Esophagus (tissue), 2 donors: ENCODE results near the gene FBN1. TPM values are rescaled to one million over a fixed set of nuclear protein-coding genes. Genes with fewer than 3 reads are reported as not detected.

ENCODE experiments used
- H3K27ac ChIP-seq, 2 donors: one replicate each; pipeline ENCODE4 v1.5.1; 2013; ENCODE audit warnings: low read depth in 2 of 2, mild to moderate bottlenecking in 2 of 2, inconsistent platforms in 1 of 2, low read length in 1 of 2, moderate library complexity in 1 of 2
- H3K27me3 ChIP-seq, 2 donors: one replicate each; pipeline ENCODE4 v1.6.1; 2013; ENCODE audit warnings: low read length in 2 of 2, control low read depth in 1 of 2, mild to moderate bottlenecking in 1 of 2; ENCODE audit not compliant: insufficient read depth in 2 of 2, control insufficient read depth in 1 of 2
- H3K36me3 ChIP-seq, 2 donors: one replicate each; pipeline ENCODE4 v1.6.1; 2013; ENCODE audit warnings: low read length in 1 of 2; ENCODE audit not compliant: control insufficient read depth in 2 of 2, insufficient read depth in 2 of 2
- H3K4me1 ChIP-seq, 2 donors: one replicate each; pipeline ENCODE4 v1.6.1; 2013; ENCODE audit warnings: low read length in 1 of 2; ENCODE audit not compliant: control insufficient read depth in 2 of 2, insufficient read depth in 2 of 2
- H3K4me3 ChIP-seq, 2 donors: one replicate each; pipeline ENCODE4 v1.5.1; 2013; ENCODE audit warnings: low read length in 2 of 2, mild to moderate bottlenecking in 2 of 2, low read depth in 1 of 2, moderate library complexity in 1 of 2
- H3K9me3 ChIP-seq, 2 donors: one replicate each; pipeline ENCODE4 v1.6.1; 2013; ENCODE audit warnings: mild to moderate bottlenecking in 2 of 2, low read depth in 1 of 2, low read length in 1 of 2, moderate library complexity in 1 of 2; ENCODE audit not compliant: control insufficient read depth in 2 of 2, insufficient read depth in 1 of 2
- WGBS, 2 donors: extraction: QIAGEN DNeasy Blood & Tissue Kit; methylation state at CpG; one replicate each; pipeline ENCODE4 v1.1.7; 2013; 5-methylcytosine and 5-hydroxymethylcytosine counted together
- polyA plus RNA-seq, 2 donors: library from polyadenylated mRNA; stranded (reverse); fragments of 200-250 nt; gene quantifications; one replicate each; pipeline ENCODE4 v1.2.3, GENCODE V29; 2013
- donor health status: healthy with polysubstance abuse.
- donor health status: Bipolar disorder and iron deficiency.

Gene FBN1
- polyA plus RNA-seq, 2 donors, result 1.8 to 6.4 TPM

DNA sequence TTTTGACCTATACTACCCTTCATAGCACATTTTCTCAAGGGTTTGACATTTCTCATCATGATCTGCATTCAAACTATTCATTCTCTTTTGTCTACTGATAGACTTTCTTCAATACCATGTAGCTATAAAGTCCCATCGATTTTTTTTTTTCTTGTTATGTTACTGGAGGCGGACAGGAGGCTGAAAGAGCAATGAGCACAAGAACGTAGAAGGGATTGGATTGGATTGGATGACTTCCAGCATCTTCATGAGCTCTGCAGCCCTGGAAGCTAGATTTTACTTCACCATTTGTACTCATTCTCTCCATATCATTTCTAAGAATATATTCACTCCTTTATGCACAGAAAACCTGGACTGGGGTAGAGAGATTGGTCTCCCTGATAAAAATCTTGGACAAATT lies 271.0 kb downstream of the FBN1 start:
- Histone ChIP-seq H3K36me3 (no peaks in the 10 kb centered on the region), H3K27me3 (no peaks in the 10 kb centered on the region), H3K9me3 (no peaks in the 10 kb centered on the region), H3K27ac (no peak overlapping the region), H3K4me1 (peaks cover 0 to 4% of the 10 kb centered on the region in 2 donors), H3K4me3 (no peak overlapping the region)
- WGBS, 2 donors, result 78 to 85% methylated on average over 3 of the region's 3 CpGs

DNA sequence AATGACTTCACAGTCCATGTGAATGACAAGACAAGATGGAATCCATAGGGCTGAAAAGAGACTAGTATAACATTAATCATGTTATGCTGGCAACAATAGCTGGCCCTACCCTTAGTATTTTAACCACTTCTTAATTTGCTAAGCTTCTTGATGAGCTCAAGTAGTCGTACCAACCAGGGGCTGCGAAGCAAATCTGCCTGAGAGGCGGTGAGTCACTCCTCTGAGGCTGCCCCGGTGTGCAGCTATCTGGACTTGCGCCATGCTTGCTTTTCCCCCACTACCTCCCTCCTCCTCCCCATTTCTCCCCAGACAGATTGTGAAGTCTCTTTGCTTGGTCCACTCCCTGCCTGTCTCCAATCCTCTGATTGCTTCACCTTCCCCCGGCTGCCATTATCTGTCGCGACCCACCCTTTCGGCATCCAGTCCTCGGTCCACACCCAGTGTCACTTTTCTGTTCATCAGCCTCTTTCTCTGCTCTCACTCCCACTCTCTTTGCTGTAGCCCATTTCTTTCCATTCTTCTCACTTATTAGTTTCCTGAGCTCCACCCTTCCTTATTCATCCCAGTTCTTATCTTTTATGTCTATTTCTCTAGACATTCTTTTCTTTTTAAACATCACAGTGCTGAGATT lies 271.6 kb downstream of the FBN1 start:
- H3K27ac ChIP-seq, result no peak overlapping the region
- WGBS, 2 donors, result 59 to 72% methylated on average over 10 of the region's 10 CpGs
- no peaks in the 10 kb centered on the region for H3K9me3 ChIP-seq
- no peak overlapping the region for H3K4me3 ChIP-seq
- H3K4me1 ChIP-seq, result peaks cover 0 to 4% of the 10 kb centered on the region in 2 donors
- no peaks in the 10 kb centered on the region for H3K36me3 ChIP-seq
- no peaks in the 10 kb centered on the region for H3K27me3 ChIP-seq

DNA sequence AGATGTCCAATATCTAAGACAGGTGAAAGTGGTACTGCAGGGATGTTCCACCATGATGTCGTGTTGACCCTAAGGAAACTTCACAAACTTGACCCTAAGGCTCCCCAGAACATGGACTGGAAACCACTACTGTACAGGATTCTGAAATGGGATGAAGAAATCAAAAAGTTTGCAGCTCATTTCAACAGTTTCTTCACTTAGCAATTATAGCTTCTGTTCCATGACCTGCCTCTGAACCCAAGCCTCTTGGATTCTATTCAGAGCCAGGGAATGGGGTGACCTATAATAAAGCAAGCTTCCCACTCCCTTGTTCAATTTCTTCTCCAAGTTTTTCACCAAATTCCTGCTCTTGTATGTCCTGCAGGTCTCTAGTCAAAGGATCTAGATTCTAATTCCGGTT lies 273.5 kb downstream of the FBN1 start:
- WGBS, 2 donors, result 60 to 78% methylated on average over 2 of the region's 2 CpGs
- Histone ChIP-seq H3K27ac (no peak overlapping the region), H3K27me3 (no peaks in the 10 kb centered on the region), H3K9me3 (no peaks in the 10 kb centered on the region), H3K4me3 (no peak overlapping the region), H3K4me1 (peaks cover 0 to 4% of the 10 kb centered on the region in 2 donors), H3K36me3 (no peaks in the 10 kb centered on the region)

DNA sequence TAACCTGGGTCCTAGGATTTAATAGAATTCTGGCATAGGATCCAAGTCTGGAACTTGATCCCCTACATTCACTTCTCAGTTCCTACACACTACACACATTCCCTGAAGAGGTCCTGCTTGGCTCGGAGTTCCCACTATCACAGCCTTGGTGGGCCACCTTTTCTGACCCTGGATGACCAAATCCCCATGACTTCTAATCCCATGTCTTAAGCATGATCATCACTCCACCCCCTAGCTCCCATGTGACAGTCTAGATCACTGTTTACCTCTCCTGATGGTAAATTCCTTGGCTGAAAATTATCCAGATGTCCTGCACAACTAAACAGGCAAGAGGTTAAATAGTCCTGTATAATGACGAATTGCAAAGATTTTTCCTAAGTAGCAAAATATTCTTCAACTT lies 274.0 kb downstream of the FBN1 start:
- 56 to 70% methylated on average over 2 of the region's 2 CpGs for WGBS, 2 donors

DNA sequence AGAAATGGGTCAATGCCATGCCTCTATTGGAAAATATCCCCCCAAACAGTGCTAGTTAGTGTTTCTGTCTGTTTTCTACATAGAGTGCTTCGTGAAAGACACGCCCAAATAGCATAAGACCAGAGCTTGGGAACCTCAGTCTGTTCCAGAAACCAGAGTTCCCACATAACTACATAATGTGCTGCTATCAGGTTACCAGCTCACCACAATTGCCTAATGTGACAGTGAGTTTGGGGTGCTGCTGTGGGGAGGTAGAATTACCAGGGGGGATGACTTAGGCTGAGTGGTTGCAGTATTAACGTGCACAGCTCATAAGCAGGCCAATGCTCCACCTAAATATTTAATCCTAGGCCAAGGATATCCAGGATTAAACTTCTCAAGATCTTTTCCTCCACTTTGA lies 275.0 kb downstream of the FBN1 start:
- no peak overlapping the region for H3K27ac ChIP-seq
- H3K4me3 ChIP-seq, result no peak overlapping the region
- WGBS, 2 donors, result 68 to 76% methylated on average over 3 of the region's 3 CpGs
- no peaks in the 10 kb centered on the region for H3K27me3 ChIP-seq
- H3K36me3 ChIP-seq, result no peaks in the 10 kb centered on the region
- H3K4me1 ChIP-seq, result peaks cover 0 to 4% of the 10 kb centered on the region in 2 donors
- H3K9me3 ChIP-seq, result no peaks in the 10 kb centered on the region

More for the DNA sequence above, 274.0 kb downstream of the FBN1 start:
- peaks cover 0 to 4% of the 10 kb centered on the region in 2 donors for H3K4me1 ChIP-seq
- no peaks in the 10 kb centered on the region for H3K9me3 ChIP-seq
- H3K36me3 ChIP-seq, result no peaks in the 10 kb centered on the region
- no peaks in the 10 kb centered on the region for H3K27me3 ChIP-seq
- no peak overlapping the region for H3K4me3 ChIP-seq
- H3K27ac ChIP-seq, result no peak overlapping the region

DNA sequence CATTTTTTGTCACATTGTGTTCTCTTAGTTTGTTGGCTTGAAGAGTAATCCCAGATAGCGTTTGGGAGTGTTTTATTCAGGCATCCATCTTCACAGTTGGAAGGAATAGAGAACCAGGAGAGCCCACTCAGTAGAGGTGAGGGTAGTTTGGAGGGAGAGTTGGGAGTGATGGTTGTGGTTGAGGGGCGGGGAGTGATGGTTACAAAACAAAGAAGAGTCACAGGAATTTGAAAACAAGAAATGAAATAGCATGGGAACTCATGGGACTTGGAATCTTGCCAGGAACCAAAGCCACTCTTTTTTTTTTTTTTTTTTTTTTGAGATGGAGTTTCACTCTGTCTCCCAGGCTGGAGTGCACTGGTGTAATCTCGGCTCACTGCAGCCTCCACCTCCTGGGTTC lies 278.0 kb downstream of the FBN1 start:
- Histone ChIP-seq H3K36me3 (no peaks in the 10 kb centered on the region), H3K27ac (no peak overlapping the region), H3K27me3 (no peaks in the 10 kb centered on the region), H3K9me3 (no peaks in the 10 kb centered on the region), H3K4me1 (no peaks in the 10 kb centered on the region), H3K4me3 (no peak overlapping the region)
- 76 to 85% methylated on average over 3 of the region's 3 CpGs for WGBS, 2 donors

DNA sequence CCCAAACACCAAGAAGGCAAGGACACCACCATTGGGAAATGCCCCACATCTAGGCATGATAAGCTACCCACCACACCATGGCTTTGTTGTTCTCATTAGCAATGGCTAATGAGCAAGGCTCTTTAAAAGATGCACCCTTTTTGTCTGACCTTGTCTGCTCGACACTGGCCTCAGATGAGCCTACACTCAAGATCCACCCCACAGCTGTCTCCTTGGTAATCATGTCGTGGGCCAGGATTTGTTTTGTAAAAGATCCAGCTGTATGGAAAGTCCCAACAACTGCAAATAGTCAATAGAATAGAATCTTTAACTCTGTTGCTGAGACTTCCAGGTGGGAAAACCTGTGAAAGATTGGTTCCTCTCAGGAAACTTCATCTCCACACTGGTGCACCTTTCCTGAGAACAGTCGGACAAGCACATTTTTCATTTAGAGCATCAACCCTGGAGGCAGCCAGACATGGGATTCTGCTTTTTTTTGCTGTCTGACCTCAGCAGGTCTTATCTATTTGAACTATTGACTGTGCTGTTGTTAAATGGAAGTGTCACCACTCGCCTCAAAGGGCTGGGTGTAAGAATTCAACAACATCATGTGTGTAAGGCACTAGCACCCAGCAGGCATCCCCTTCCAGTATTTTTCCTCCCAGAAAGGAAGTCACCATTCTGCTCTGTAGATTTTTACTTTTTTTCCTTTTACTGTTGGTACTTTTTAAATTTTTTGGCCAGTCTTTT lies 278.8 kb downstream of the FBN1 start:
- WGBS, 2 donors, result 52 to 54% methylated on average over 4 of the region's 4 CpGs

DNA sequence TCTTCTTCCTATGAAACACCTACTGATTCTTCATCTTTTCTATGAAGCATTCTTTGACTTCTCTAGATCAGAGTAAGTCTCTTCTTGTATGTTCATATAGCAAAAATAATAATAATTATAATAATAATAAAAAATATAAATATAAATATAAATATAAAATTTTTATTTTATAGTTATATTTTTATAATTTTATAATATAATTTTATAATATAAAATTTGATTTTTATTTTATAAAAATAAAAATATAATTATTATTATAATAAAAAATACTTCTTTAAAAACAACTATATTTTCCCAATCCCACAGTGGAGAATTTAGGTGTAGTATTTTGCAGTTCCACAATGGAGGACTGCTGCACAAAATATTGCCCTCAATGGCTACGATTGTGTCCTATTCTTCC lies 279.9 kb downstream of the FBN1 start:
- Histone ChIP-seq H3K27me3 (no peaks in the 10 kb centered on the region), H3K9me3 (no peaks in the 10 kb centered on the region), H3K4me3 (no peak overlapping the region), H3K4me1 (no peaks in the 10 kb centered on the region), H3K27ac (no peak overlapping the region), H3K36me3 (no peaks in the 10 kb centered on the region)
- 98% methylated on average over 1 of the region's 1 CpG for WGBS, 2 donors

More for the DNA sequence above, 278.8 kb downstream of the FBN1 start:
- Histone ChIP-seq H3K36me3 (no peaks in the 10 kb centered on the region), H3K9me3 (no peaks in the 10 kb centered on the region), H3K27ac (no peak overlapping the region), H3K4me1 (no peaks in the 10 kb centered on the region), H3K4me3 (no peak overlapping the region), H3K27me3 (no peaks in the 10 kb centered on the region)

DNA sequence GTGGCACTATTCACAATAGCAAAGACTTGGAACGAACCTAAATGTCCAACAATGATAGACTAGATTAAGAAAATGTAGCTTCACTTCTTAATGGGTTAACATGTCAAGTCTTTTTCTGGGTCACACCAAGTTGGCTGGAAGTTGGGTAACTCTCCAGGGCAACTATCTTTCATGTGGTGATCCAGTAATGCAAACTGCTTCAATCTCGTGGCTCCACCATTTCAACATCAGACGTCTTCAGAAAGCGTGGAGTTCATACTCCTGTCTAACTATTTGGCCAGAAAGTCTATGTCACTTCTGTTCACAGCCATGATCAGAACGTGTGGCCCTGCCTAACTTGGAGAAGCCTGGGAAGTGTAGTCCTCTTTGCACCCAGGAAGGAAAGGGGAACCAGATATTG lies 282.0 kb downstream of the FBN1 start:
- WGBS, 2 donors, result 57 to 71% methylated on average over 5 of the region's 5 CpGs
- no peak overlapping the region for H3K4me3 ChIP-seq
- no peaks in the 10 kb centered on the region for H3K27me3 ChIP-seq
- H3K27ac ChIP-seq, result no peak overlapping the region
- H3K9me3 ChIP-seq, result no peaks in the 10 kb centered on the region
- no peaks in the 10 kb centered on the region for H3K36me3 ChIP-seq
- H3K4me1 ChIP-seq, result no peaks in the 10 kb centered on the region

DNA sequence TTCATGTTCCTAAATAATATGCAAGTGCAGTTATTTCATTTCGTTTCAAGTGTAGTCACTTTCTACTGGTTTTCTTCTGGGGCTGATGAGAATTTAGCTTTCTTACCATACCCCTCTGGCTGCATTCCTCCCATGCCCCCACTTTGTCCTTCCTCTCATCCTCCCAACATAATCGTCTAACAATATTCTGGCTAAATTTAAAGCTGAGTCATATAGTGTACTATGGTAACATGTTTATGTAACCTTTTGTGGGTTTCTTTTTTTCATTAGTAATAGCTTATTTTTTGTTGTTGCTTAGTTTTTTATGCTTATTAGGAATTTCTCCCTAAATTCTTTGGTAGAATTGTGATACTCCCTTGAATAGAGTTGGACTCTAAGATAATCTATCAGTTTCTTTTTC lies 283.8 kb downstream of the FBN1 start:
- H3K27ac ChIP-seq, result no peak overlapping the region
- no peak overlapping the region for H3K4me3 ChIP-seq
- H3K4me1 ChIP-seq, result no peaks in the 10 kb centered on the region
- H3K27me3 ChIP-seq, result no peaks in the 10 kb centered on the region
- no peaks in the 10 kb centered on the region for H3K9me3 ChIP-seq
- H3K36me3 ChIP-seq, result no peaks in the 10 kb centered on the region
- WGBS, 2 donors, result 66 to 68% methylated on average over 2 of the region's 2 CpGs
